Thymus (tissue), 11 donors: ENCODE data around the gene HS6ST1. TPM values are rescaled to one million over a fixed set of nuclear protein-coding genes. Genes with fewer than 3 reads are reported as not detected.
"Not testable (repeated sequence)": the region's sequence is repeated elsewhere in the genome, so short reads cannot be mapped to it uniquely, and the experiment has no call there.

Experiments used
- DNase-seq, 9 donors: peaks; one replicate each; pipeline ENCODE4 v3.0.0-alpha.2; 2013; ENCODE audit warnings: low spot score in 9 of 9, low read depth in 6 of 9, missing footprints in 1 of 9
- H3K27ac ChIP-seq, 2 donors: one replicate each; pipeline ENCODE4 v1.5.1; 2013; ENCODE audit warnings: control low read depth in 1 of 2, low read depth in 1 of 2, low read length in 1 of 2, mild to moderate bottlenecking in 1 of 2, moderate library complexity in 1 of 2
- H3K27me3 ChIP-seq, 2 donors: one replicate each; pipeline ENCODE4 v1.5.1; 2013; ENCODE audit warnings: low read length in 1 of 2; ENCODE audit not compliant: control insufficient read depth in 2 of 2, insufficient read depth in 1 of 2
- H3K36me3 ChIP-seq, 2 donors: one replicate each; pipeline ENCODE4 v1.5.1; 2013; ENCODE audit warnings: low read length in 1 of 2, mild to moderate bottlenecking in 1 of 2, moderate library complexity in 1 of 2; ENCODE audit not compliant: control insufficient read depth in 2 of 2, insufficient read depth in 2 of 2
- H3K4me1 ChIP-seq, 2 donors: one replicate each; pipeline ENCODE4 v1.5.1; 2013; ENCODE audit warnings: low read length in 2 of 2; ENCODE audit not compliant: control insufficient read depth in 2 of 2, insufficient read depth in 2 of 2
- H3K4me3 ChIP-seq, 2 donors: one replicate each; pipeline ENCODE4 v1.5.1; 2013; ENCODE audit warnings: low read length in 2 of 2, control low read depth in 1 of 2, mild to moderate bottlenecking in 1 of 2
- H3K9me3 ChIP-seq, 2 donors: one replicate each; pipeline ENCODE4 v1.5.1; 2013; ENCODE audit warnings: low read length in 1 of 2, mild to moderate bottlenecking in 1 of 2; ENCODE audit not compliant: control insufficient read depth in 2 of 2, insufficient read depth in 1 of 2
- WGBS: extraction: QIAGEN DNeasy Blood & Tissue Kit; methylation state at CpG from one replicate; pipeline ENCODE4 v1.1.7; 2013; 5-methylcytosine and 5-hydroxymethylcytosine counted together
- polyA plus RNA-seq: library from polyadenylated mRNA; stranded (reverse); fragments of 200-250 nt; gene quantifications from one replicate; pipeline ENCODE4 v1.2.3, GENCODE V29; 2013
- total RNA-seq: library from RNA; stranded (reverse); fragments of 120-200 nt; gene quantifications from one replicate; pipeline ENCODE4 v1.2.4, GENCODE V29; 2013
- donor health status: healthy.

Gene HS6ST1
- total and polyA plus RNA-seq, 2 donors: 20.0 to 35.2 TPM

DNA sequence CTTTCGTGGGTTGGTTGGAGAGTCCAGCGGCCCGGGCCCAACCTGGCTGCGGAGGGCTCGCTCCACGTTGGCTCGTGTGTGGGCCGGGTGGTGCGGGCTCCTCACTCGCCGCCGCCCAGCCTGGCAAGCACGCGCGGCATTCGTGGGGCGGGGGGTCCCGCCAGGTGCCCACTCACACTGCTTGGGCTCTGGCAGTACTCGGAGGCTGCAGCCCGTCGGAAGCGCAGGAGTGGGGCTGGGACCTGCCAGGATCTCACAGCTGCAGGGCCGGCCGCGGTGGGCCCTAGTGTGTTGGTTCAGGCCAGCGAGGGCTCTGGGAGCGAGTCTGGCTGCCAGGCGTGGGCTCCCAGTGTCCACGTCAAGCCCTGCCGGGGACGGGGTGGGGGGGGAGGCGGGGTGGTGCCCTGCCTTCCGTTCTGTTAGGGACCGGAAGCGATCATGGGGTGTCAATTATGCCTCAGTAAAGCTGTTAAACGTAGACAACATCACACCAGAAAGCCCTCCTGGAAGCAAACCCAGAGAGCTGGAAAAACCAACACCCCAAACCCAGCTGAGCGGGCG, 1.0 kb upstream of the HS6ST1 start:
- Histone ChIP-seq H3K27me3 (peaks cover 0 to 5% of the 10 kb centered on the region in 2 donors), H3K27ac (no peak overlapping the region), H3K4me1 (peaks cover 34 to 72% of the 10 kb centered on the region in 2 donors), H3K4me3 (no peak overlapping the region), H3K36me3 (peaks cover 0 to 13% of the 10 kb centered on the region in 2 donors), H3K9me3 (peaks cover 0 to 4% of the 10 kb centered on the region in 2 donors)
- peak in 1 of 9 donors; percentile 23 for DNase-seq
- WGBS: 89% methylated on average over 38 of the region's 38 CpGs

GRCh38 chr2:128318245-128318644, 423 bp downstream of the HS6ST1 start:
- H3K27ac ChIP-seq: not testable (repeated sequence)

DNA sequence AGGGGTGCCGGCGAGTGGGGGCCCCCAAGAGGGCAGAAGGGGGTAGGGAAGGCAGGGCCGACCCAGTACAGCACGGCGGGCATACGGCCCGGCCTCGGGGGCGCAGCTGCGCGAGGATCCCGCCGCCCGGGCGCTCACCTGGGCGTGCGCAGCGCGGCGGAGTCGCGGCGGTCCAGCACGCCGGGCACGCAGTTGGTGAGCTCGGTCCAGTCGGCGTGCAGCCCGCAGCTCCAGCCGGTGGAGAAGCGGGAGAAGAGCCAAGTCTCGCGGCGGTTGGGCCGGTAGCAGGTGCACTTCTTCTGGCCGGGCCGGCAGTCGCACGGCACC, 806 bp downstream of the HS6ST1 start:
- under 1% methylated on average over 24 of the region's 40 CpGs for WGBS
- H3K27ac ChIP-seq, H3K9me3 ChIP-seq, DNase-seq, H3K27me3 ChIP-seq: not testable (repeated sequence)
- H3K36me3 ChIP-seq: peaks cover 0 to 22% of the 10 kb centered on the region in 2 donors
- peaks cover 48 to 76% of the 10 kb centered on the region in 2 donors for H3K4me1 ChIP-seq
- peak overlapping the region; percentile 58 to 88 for H3K4me3 ChIP-seq

More at GRCh38 chr2:128318245-128318644, 423 bp downstream of the HS6ST1 start:
- DNase-seq: peak in 1 of 9 donors; percentile 43
- WGBS: 1% methylated on average over 44 of the region's 55 CpGs
- H3K27me3 ChIP-seq, H3K9me3 ChIP-seq: not testable (repeated sequence)
- peaks cover 47 to 75% of the 10 kb centered on the region in 2 donors for H3K4me1 ChIP-seq
- peak overlapping the region; percentile 32 to 58 for H3K4me3 ChIP-seq
- peaks cover 0 to 18% of the 10 kb centered on the region in 2 donors for H3K36me3 ChIP-seq

- peaks cover 0 to 27% of the 10 kb centered on the region in 2 donors for H3K36me3 ChIP-seq
- peaks cover 0 to 4% of the 10 kb centered on the region in 2 donors for H3K9me3 ChIP-seq
- peaks cover 45 to 76% of the 10 kb centered on the region in 2 donors for H3K4me1 ChIP-seq
- peak overlapping the region in 1 of 2 donors; percentile 45 for H3K27ac ChIP-seq
- H3K4me3 ChIP-seq: peak overlapping the region; percentile 58 to 88
- DNase-seq: peak in 1 of 9 donors; percentile 63
- WGBS: under 1% methylated on average over 35 of the region's 35 CpGs
- H3K27me3 ChIP-seq: peaks cover 0 to 5% of the 10 kb centered on the region in 2 donors
These were observed 1.3 kb downstream of the HS6ST1 start for GRCh38 chr2:128317181-128317898.

- no peak for DNase-seq
- H3K27ac ChIP-seq: peak overlapping the region in 1 of 2 donors; percentile 45
- H3K4me1 ChIP-seq: peaks cover 44 to 80% of the 10 kb centered on the region in 2 donors
These were observed 1.9 kb downstream of the HS6ST1 start for GRCh38 chr2:128316777-128317180.

DNA sequence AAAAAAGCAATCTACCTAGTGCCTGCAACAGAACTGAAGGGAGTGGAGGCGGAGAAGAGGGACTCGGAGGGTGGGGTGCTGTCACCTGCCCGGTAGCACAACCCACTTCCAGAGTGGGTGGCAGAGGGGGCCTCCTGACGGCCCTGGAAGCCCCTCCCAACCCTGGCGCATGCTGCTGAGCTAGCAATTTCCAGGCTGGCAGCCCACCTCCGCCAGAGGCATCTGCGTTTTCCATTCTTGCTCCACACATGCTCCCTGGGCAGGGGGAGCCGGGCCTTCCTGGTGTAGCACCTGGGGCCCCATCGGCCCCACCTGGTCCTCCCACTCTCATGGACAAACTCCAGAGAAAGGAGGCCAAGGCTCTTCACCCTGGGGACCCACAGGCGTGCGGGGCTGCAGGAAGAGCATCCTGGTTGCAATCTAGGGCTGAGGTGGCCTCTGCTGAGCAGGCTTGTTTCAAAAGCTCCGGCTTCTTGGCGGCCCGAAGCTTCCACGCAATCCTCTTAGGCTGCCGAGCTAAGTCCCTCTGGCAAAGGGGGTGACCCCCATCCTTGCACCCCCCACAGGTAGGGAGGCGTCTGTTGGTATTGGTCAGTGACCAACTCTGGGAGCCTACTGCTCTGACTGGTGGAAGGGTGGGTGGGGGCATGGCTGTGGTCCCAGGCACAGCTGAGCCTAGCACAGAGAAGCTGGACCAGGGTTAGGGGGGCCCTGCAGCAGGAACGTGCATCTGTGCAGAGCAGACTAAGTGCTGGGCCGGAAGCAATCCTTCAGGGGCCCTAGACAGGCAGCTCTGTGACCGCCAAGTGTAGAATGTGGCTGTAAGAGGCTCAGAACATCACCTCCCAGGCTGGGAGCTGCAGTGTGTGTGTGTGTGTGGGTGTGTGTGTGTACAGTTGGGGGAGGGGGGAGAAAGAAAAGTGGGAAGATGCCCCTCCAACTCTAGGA, 2.6 kb downstream of the HS6ST1 start:
- peaks cover 0 to 5% of the 10 kb centered on the region in 2 donors for H3K27me3 ChIP-seq
- peak overlapping the region; percentile 58 to 88 for H3K4me3 ChIP-seq
- peaks cover 7 to 34% of the 10 kb centered on the region in 2 donors for H3K36me3 ChIP-seq
- 62% methylated on average over 20 of the region's 20 CpGs for WGBS
- peaks cover 41 to 79% of the 10 kb centered on the region in 2 donors for H3K4me1 ChIP-seq
- no peak overlapping the region for H3K27ac ChIP-seq
- peak in 4 of 9 donors; percentile 48 to 76 (median 56) for DNase-seq
- H3K9me3 ChIP-seq: peaks cover 0 to 4% of the 10 kb centered on the region in 2 donors

More at GRCh38 chr2:128316777-128317180, 1.9 kb downstream of the HS6ST1 start:
- Histone ChIP-seq H3K27me3 (peaks cover 0 to 5% of the 10 kb centered on the region in 2 donors), H3K9me3 (peaks cover 0 to 4% of the 10 kb centered on the region in 2 donors), H3K4me3 (peak overlapping the region; percentile 58 to 88), H3K36me3 (peaks cover 2 to 30% of the 10 kb centered on the region in 2 donors)
- WGBS: 16% methylated on average over 5 of the region's 5 CpGs

DNA sequence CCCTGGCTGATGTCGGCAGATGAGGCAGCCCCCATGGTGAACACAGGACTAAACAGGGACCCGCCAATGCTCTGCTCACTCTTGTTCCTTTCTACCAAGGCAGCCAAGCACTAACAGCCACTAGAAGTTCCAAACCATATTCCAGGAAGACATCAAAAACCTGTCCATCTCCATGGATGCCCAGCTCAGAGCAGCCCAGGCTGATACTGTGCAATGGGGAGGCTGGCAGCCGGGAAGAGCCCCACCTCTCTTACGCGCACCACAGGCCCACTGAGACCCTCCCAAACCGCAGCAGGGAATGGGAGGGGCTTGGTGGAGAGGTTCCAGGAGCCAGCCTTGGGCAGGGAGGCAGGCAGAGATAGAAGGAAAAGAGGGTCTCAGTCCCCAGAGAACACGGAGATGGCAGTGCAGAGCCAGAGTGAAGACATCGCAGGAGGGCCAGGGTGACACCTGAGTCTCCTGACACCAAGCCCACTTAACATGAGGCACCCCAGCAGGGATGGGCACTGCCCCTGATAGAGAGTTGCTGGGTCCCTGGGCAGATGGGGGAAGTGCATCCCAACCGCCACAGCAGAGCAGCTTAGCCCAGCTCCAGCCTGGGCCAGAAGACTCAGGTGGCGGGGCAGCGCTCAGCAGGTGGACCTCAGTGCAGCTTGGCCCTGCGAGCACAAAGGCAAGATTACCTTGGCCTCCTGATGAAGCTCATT, 3.4 kb downstream of the HS6ST1 start:
- Histone ChIP-seq H3K4me3 (peak overlapping the region in 1 of 2 donors; percentile 88), H3K27ac (no peak overlapping the region), H3K27me3 (peaks cover 0 to 5% of the 10 kb centered on the region in 2 donors), H3K4me1 (peaks cover 41 to 79% of the 10 kb centered on the region in 2 donors), H3K36me3 (peaks cover 7 to 42% of the 10 kb centered on the region in 2 donors), H3K9me3 (peaks cover 0 to 4% of the 10 kb centered on the region in 2 donors)
- DNase-seq: no peak
- WGBS: 90% methylated on average over 12 of the region's 12 CpGs

DNA sequence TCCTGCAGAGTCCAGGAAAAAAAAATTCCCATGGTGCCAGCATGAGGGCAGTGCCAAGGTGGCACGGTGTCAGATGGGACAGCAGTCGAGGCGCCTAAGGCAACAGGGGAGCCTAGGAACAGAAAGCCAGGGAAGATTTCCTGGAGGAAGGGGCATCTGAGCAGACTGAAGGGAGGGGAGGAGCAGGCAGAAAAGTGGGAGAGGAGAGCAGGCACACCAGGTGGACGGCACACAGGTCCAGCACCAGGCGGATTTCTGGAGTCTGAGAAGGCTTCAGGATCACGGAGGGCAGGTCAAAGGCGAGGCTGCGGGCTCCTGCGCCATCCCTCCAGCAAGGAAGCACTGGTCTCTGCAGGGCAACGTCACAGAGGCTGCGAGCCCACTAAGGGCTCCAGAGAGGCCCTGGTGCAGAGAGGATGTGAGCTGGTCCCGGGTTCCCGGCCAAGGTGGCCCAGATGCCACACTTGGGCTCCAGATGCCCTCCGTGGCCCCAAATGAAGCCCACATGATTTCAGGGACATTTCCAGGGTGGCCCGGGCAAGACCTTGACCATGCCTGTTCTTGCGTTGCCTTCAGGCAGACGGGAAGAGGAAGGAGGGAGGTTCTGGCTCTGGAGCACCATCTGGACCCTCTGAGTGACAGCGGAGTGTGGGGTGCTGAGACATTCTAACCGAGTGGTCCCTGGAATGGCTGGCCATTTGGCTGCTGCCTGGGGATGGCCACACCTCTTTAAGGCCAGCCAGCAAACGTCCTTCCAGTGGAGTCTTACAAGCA, 4.1 kb downstream of the HS6ST1 start:
- no peak overlapping the region for H3K4me3 ChIP-seq
- no peak overlapping the region for H3K27ac ChIP-seq
- H3K27me3 ChIP-seq: peaks cover 0 to 5% of the 10 kb centered on the region in 2 donors
- peaks cover 9 to 49% of the 10 kb centered on the region in 2 donors for H3K36me3 ChIP-seq
- 92% methylated on average over 20 of the region's 20 CpGs for WGBS
- H3K4me1 ChIP-seq: peaks cover 41 to 79% of the 10 kb centered on the region in 2 donors
- no peak for DNase-seq
- H3K9me3 ChIP-seq: peaks cover 0 to 4% of the 10 kb centered on the region in 2 donors
